ENCODE measurements around the gene SIN3A.

GRCh38 chr15:75420698-75421097 lies 30.8 kb downstream of the SIN3A start:
- TF ChIP-seq CTCF (IDR thresholded peaks at IDR 0.05) (no peak), EZH2 (IDR thresholded peaks at IDR 0.05) (no peak), EZH2phosphoT487 (IDR thresholded peaks at IDR 0.05) (no peak)
